GM21717 (cell line): ENCODE measurements around the gene ARHGAP1.

Experiments used
- ATAC-seq: cut with Tn5 transposase; IDR thresholded peaks from one replicate; pipeline ENCODE4 v1.9.1; 2021; ENCODE audit warnings: mild to moderate bottlenecking, moderate library complexity; ENCODE audit not compliant: unreplicated experiment

Gene ARHGAP1

GRCh38 chr11:46695345-46696211 is 4.8 kb downstream of the ARHGAP1 start:
- no peak for ATAC-seq

- no peak for ATAC-seq
Measured at GRCh38 chr11:46694607-46695006, 5.8 kb downstream of the ARHGAP1 start.

GRCh38 chr11:46694072-46694471 is 6.3 kb downstream of the ARHGAP1 start:
- ATAC-seq = no peak

- ATAC-seq = no peak
Measured at GRCh38 chr11:46693597-46694012, 6.8 kb downstream of the ARHGAP1 start.

- ATAC-seq = no peak
Measured at GRCh38 chr11:46692450-46692849, 8.0 kb downstream of the ARHGAP1 start.

GRCh38 chr11:46690702-46691101 is 9.7 kb downstream of the ARHGAP1 start:
- no peak for ATAC-seq

- ATAC-seq = no peak
Measured at GRCh38 chr11:46686886-46687795, 13.3 kb downstream of the ARHGAP1 start.

GRCh38 chr11:46684367-46684766 is 16.1 kb downstream of the ARHGAP1 start:
- no peak for ATAC-seq

GRCh38 chr11:46682773-46683752 is 17.4 kb downstream of the ARHGAP1 start:
- ATAC-seq = no peak

GRCh38 chr11:46681814-46682213 is 18.6 kb downstream of the ARHGAP1 start:
- ATAC-seq = no peak

GRCh38 chr11:46680815-46681214 is 19.6 kb downstream of the ARHGAP1 start:
- ATAC-seq = no peak

GRCh38 chr11:46680164-46680760 is 20.2 kb downstream of the ARHGAP1 start:
- ATAC-seq = no peak

- no peak for ATAC-seq
Measured at GRCh38 chr11:46679241-46680163, 20.9 kb downstream of the ARHGAP1 start.

- ATAC-seq = no peak
Measured at GRCh38 chr11:46678741-46679130, 21.7 kb downstream of the ARHGAP1 start.

GRCh38 chr11:46677991-46678740 is 22.3 kb downstream of the ARHGAP1 start:
- no peak for ATAC-seq

GRCh38 chr11:46677169-46677568 is 23.2 kb downstream of the ARHGAP1 start:
- no peak for ATAC-seq

GRCh38 chr11:46676436-46677158 is 23.8 kb downstream of the ARHGAP1 start:
- ATAC-seq = no peak

- no peak for ATAC-seq
Measured at GRCh38 chr11:46675949-46676348, 24.5 kb downstream of the ARHGAP1 start.
